ENCODE data around the gene LARGE1. TPM values are rescaled to one million over a fixed set of nuclear protein-coding genes. Genes with fewer than 3 reads are reported as not detected.
A peak's percentile ranks its signal among the peaks of the same experiment; 100 is the strongest.
"Not testable (repeated sequence)": the region's sequence is repeated elsewhere in the genome, so short reads cannot be mapped to it uniquely, and the experiment has no call there.

The LARGE1 gene
- total RNA-seq, 1 experiment from 2014 or later, result 13.1 TPM

- not testable (repeated sequence) for DNase-seq (ENCODE audit: low spot score)
Measured at GRCh38 chr22:33566495-33566894, 353.8 kb downstream of the LARGE1 start.

GRCh38 chr22:33565580-33565995 is 354.7 kb downstream of the LARGE1 start:
- no peak for DNase-seq (ENCODE audit: low spot score)

- DNase-seq (ENCODE audit: low spot score), result no peak
Measured at GRCh38 chr22:33564683-33565082, 355.6 kb downstream of the LARGE1 start.

GRCh38 chr22:33563220-33563964 is 356.9 kb downstream of the LARGE1 start:
- DNase-seq (ENCODE audit: low spot score), result no peak

GRCh38 chr22:33562501-33562900 is 357.8 kb downstream of the LARGE1 start:
- no peak for DNase-seq (ENCODE audit: low spot score)

- peak; percentile 47 for DNase-seq (ENCODE audit: low spot score)
Measured at GRCh38 chr22:33561149-33561807, 359.0 kb downstream of the LARGE1 start.

GRCh38 chr22:33557836-33558235 is 362.4 kb downstream of the LARGE1 start:
- DNase-seq (ENCODE audit: low spot score), result no peak

- DNase-seq (ENCODE audit: low spot score), result peak; percentile 68
Measured at GRCh38 chr22:33555814-33556522, 364.3 kb downstream of the LARGE1 start.

GRCh38 chr22:33553493-33553892 is 366.8 kb downstream of the LARGE1 start:
- no peak for DNase-seq (ENCODE audit: low spot score)

GRCh38 chr22:33544707-33545106 is 375.6 kb downstream of the LARGE1 start:
- DNase-seq (ENCODE audit: low spot score), result no peak

GRCh38 chr22:33542722-33543121 is 377.6 kb downstream of the LARGE1 start:
- no peak for DNase-seq (ENCODE audit: low spot score)

- DNase-seq (ENCODE audit: low spot score), result no peak
Measured at GRCh38 chr22:33542153-33542552, 378.1 kb downstream of the LARGE1 start.

- DNase-seq (ENCODE audit: low spot score), result peak; percentile 90
Measured at GRCh38 chr22:33539902-33540751, 380.1 kb downstream of the LARGE1 start.

GRCh38 chr22:33539202-33539901 is 380.9 kb downstream of the LARGE1 start:
- DNase-seq (ENCODE audit: low spot score), result no peak

- DNase-seq (ENCODE audit: low spot score), result no peak
Measured at GRCh38 chr22:33538277-33538885, 381.9 kb downstream of the LARGE1 start.

- DNase-seq (ENCODE audit: low spot score), result no peak
Measured at GRCh38 chr22:33537059-33537458, 383.2 kb downstream of the LARGE1 start.

- no peak for DNase-seq (ENCODE audit: low spot score)
Measured at GRCh38 chr22:33535937-33536875, 384.1 kb downstream of the LARGE1 start.

- no peak for DNase-seq (ENCODE audit: low spot score)
Measured at GRCh38 chr22:33529424-33530113, 390.7 kb downstream of the LARGE1 start.

GRCh38 chr22:33528183-33528582 is 392.1 kb downstream of the LARGE1 start:
- DNase-seq (ENCODE audit: low spot score), result no peak

Measured in HT-29 (cell line).